Keratinocyte (primary cell): ENCODE data around the gene AK1. TPM values are rescaled to one million over a fixed set of nuclear protein-coding genes. Genes with fewer than 3 reads are reported as not detected.

Source experiments
- DNase-seq: peaks from one replicate; pipeline ENCODE4 v3.0.0-alpha.2; 2011; ENCODE audit warnings: low read depth, missing footprints, low spot score
- FAIRE-seq: peaks from 2 replicates; lab custom pipeline; 2011; peaks lifted over from hg19 to GRCh38; lab: Jason Lieb, UNC
- H2AFZ ChIP-seq: 2 replicates; pipeline ENCODE4 v1.6.0; 2012; ENCODE audit warnings: low read length, control low read depth, inconsistent platforms; ENCODE audit not compliant: control insufficient read depth
- H3K27ac ChIP-seq: 2 replicates; pipeline ENCODE4 v1.5.1; 2011; ENCODE audit warnings: low read length; ENCODE audit not compliant: control insufficient read depth, insufficient read depth
- H3K27me3 ChIP-seq: 3 replicates; pipeline ENCODE4 v1.6.0; 2011; ENCODE audit warnings: low read length; ENCODE audit not compliant: control insufficient read depth, insufficient read depth; ENCODE audit errors: extremely low read depth
- H3K36me3 ChIP-seq, 2 experiments: 2 replicates in 1 of 2; 3 replicates in 1 of 2; pipeline ENCODE4 v1.5.1; 2011; ENCODE audit warnings: low read length in 2 of 2, mild to moderate bottlenecking in 1 of 2; ENCODE audit not compliant: control insufficient read depth in 2 of 2, insufficient read depth in 2 of 2; ENCODE audit errors: extremely low read depth in 1 of 2
- H3K4me1 ChIP-seq: 3 replicates; pipeline ENCODE4 v1.5.1; 2011; ENCODE audit warnings: low read length; ENCODE audit not compliant: control insufficient read depth, insufficient read depth; ENCODE audit errors: extremely low read depth
- H3K4me2 ChIP-seq: 3 replicates; pipeline ENCODE4 v1.6.0; 2011; ENCODE audit warnings: low read depth, low read length; ENCODE audit not compliant: control insufficient read depth, insufficient read depth; ENCODE audit errors: extremely low read depth
- H3K4me3 ChIP-seq, 3 experiments: fragments of 200-600 bp in 1 of 3; sonication (generic) in 1 of 3; 2 replicates in 2 of 3; 3 replicates in 1 of 3; pipeline ENCODE4 v1.5.1; 2011 to 2016; ENCODE audit warnings: low read length in 3 of 3, mild to moderate bottlenecking in 3 of 3, control low read depth in 2 of 3, inconsistent platforms in 1 of 3, low read depth in 1 of 3, mixed read lengths in 1 of 3, mixed run types in 1 of 3, moderate library complexity in 1 of 3; ENCODE audit not compliant: control insufficient read depth in 2 of 3, insufficient read depth in 2 of 3; ENCODE audit errors: extremely low read depth in 1 of 3
- H3K79me2 ChIP-seq: 2 replicates; pipeline ENCODE4 v1.6.0; 2012; ENCODE audit warnings: low read length; ENCODE audit not compliant: control insufficient read depth, insufficient read depth
- H3K9ac ChIP-seq: 3 replicates; pipeline ENCODE4 v1.6.0; 2011; ENCODE audit warnings: low read length; ENCODE audit not compliant: control insufficient read depth, insufficient read depth; ENCODE audit errors: extremely low read depth
- H3K9me1 ChIP-seq: 3 replicates; pipeline ENCODE4 v1.6.0; 2011; ENCODE audit warnings: low read length; ENCODE audit not compliant: control insufficient read depth, insufficient read depth; ENCODE audit errors: extremely low read depth
- H3K9me3 ChIP-seq: 2 replicates; pipeline ENCODE4 v1.5.1; 2012; ENCODE audit warnings: low read depth, low read length; ENCODE audit not compliant: control insufficient read depth
- H4K20me1 ChIP-seq: 3 replicates; pipeline ENCODE4 v1.6.0; 2011; ENCODE audit warnings: low read length; ENCODE audit not compliant: control insufficient read depth, insufficient read depth; ENCODE audit errors: extremely low read depth
- CTCF ChIP-seq, 3 experiments: IDR thresholded peaks in 1 of 3; conservative IDR thresholded peaks in 1 of 3; optimal IDR thresholded peaks in 1 of 3; 2 replicates in 2 of 3; 3 replicates in 1 of 3; pipeline versions ENCODE3 to v1.5.1; 2011; ENCODE audit warnings: low read length in 3 of 3, mild to moderate bottlenecking in 3 of 3, moderate library complexity in 2 of 3, control low read depth in 1 of 3, inconsistent platforms in 1 of 3; ENCODE audit not compliant: insufficient read depth in 2 of 3; ENCODE audit errors: extremely low read depth in 1 of 3
- EZH2 ChIP-seq: IDR thresholded peaks from one replicate; pipeline ENCODE4 v1.6.1; 2012; ENCODE audit warnings: inconsistent platforms, mild to moderate bottlenecking, low read length, moderate library complexity
- dilution Hi-C: fragments of 300-500 bp; cut with MboI; formaldehyde crosslinking; loops from one replicate; pipeline ENCODE4 v1.7.0; 2020; ENCODE audit warnings: low sequenced_read_pairs; ENCODE audit not compliant: extremely low pct_ligation_motif_present
- polyA plus RNA-seq, 5 experiments: library from polyadenylated mRNA; depleted of rRNA in 3 of 5; stranded (reverse) in 3 of 5; stranded (forward) in 1 of 5; unstranded in 1 of 5; fragments of >200 nt; gene quantifications; 1 replicate in 1 of 5; 2 replicates in 3 of 5; 3 replicates in 1 of 5; pipeline versions ENCODE4 v1.2.1 to v1.2.3, GENCODE V29; 2011 to 2012; ENCODE audit warnings: missing spikeins in 2 of 5, low read depth in 1 of 5, low replicate concordance in 1 of 5

Gene AK1
- polyA plus RNA-seq, 1 donor (not counting 4 experiments of a cell fraction or from before 2014, with no cell fraction given) = 40.2 TPM

GRCh38 chr9:127850286-127850830 lies 27.1 kb downstream of the AK1 start:
- no peak for DNase-seq

GRCh38 chr9:127848756-127849504 lies 28.5 kb downstream of the AK1 start:
- no peaks in the 10 kb centered on the region for H3K9me1 ChIP-seq
- dilution Hi-C loops = no loop called here
- no peak overlapping the region for H3K4me2 ChIP-seq
- no peaks in the 10 kb centered on the region for H3K27me3 ChIP-seq
- no peak overlapping the region for H2AFZ ChIP-seq
- no peaks in the 10 kb centered on the region for H4K20me1 ChIP-seq
- no peaks in the 10 kb centered on the region for H3K36me3 ChIP-seq
- H3K4me3 ChIP-seq = no peak overlapping the region
- no peak overlapping the region for H3K27ac ChIP-seq
- peaks cover 4% of the 10 kb centered on the region for H3K4me1 ChIP-seq
- peaks cover 10% of the 10 kb centered on the region for H3K9me3 ChIP-seq
- H3K9ac ChIP-seq = no peak overlapping the region
- no peak for TF ChIP-seq CTCF (optimal IDR thresholded peaks at IDR 0.05 in 1 of 3, IDR thresholded peaks at IDR 0.05 in 1 of 3, conservative IDR thresholded peaks at IDR 0.05 in 1 of 3; ENCODE audit: extremely low read depth in 1 of 3, insufficient read depth in 2 of 3, low read length in 3 of 3)
- H3K79me2 ChIP-seq = no peaks in the 10 kb centered on the region
- FAIRE-seq (no peak), DNase-seq (no peak)

More at GRCh38 chr9:127850286-127850830, 27.1 kb downstream of the AK1 start:
- no peaks in the 10 kb centered on the region for H3K79me2 ChIP-seq
- no peak overlapping the region for H3K27ac ChIP-seq
- no peaks in the 10 kb centered on the region for H3K27me3 ChIP-seq
- H3K4me2 ChIP-seq = no peak overlapping the region
- H3K9me1 ChIP-seq = no peaks in the 10 kb centered on the region
- FAIRE-seq = no peak
- H2AFZ ChIP-seq = no peak overlapping the region
- H3K36me3 ChIP-seq = no peaks in the 10 kb centered on the region
- dilution Hi-C loops = no loop called here
- H3K4me1 ChIP-seq = peaks cover 4% of the 10 kb centered on the region
- no peak overlapping the region for H3K4me3 ChIP-seq
- no peaks in the 10 kb centered on the region for H4K20me1 ChIP-seq
- no peak for TF ChIP-seq EZH2
- TF ChIP-seq CTCF (optimal IDR thresholded peaks at IDR 0.05 in 1 of 3, IDR thresholded peaks at IDR 0.05 in 1 of 3, conservative IDR thresholded peaks at IDR 0.05 in 1 of 3; ENCODE audit: extremely low read depth in 1 of 3, insufficient read depth in 2 of 3, low read length in 3 of 3) = no peak
- no peak overlapping the region for H3K9ac ChIP-seq
- H3K9me3 ChIP-seq = peaks cover 10% of the 10 kb centered on the region
